Cardiac fibroblast (primary cell): Measurements from ENCODE around the gene TMPRSS12.
A peak's percentile ranks its signal among the peaks of the same experiment; 100 is the strongest.
"Not testable (repeated sequence)": the region's sequence is repeated elsewhere in the genome, so short reads cannot be mapped to it uniquely, and the experiment has no call there.

ENCODE experiments used
- DNase-seq, 2 donors: peaks; one replicate each; pipeline versions ENCODE4 v3.0.0 to v3.0.0-alpha.2; 2010; ENCODE audit warnings: low read depth in 2 of 2
- H3K4me3 ChIP-seq, 2 donors: replicated peaks in 1 of 2; 1 replicate in 1 of 2; 2 replicates in 1 of 2; pipeline ENCODE4 v1.5.1; 2011; ENCODE audit warnings: low read depth in 2 of 2, low read length in 2 of 2, mild to moderate bottlenecking in 2 of 2, moderate library complexity in 1 of 2
- CTCF ChIP-seq: IDR thresholded peaks from one replicate; pipeline ENCODE4 v1.5.1; 2011; ENCODE audit warnings: low read depth, mild to moderate bottlenecking, low read length, inconsistent platforms

Gene TMPRSS12

DNA sequence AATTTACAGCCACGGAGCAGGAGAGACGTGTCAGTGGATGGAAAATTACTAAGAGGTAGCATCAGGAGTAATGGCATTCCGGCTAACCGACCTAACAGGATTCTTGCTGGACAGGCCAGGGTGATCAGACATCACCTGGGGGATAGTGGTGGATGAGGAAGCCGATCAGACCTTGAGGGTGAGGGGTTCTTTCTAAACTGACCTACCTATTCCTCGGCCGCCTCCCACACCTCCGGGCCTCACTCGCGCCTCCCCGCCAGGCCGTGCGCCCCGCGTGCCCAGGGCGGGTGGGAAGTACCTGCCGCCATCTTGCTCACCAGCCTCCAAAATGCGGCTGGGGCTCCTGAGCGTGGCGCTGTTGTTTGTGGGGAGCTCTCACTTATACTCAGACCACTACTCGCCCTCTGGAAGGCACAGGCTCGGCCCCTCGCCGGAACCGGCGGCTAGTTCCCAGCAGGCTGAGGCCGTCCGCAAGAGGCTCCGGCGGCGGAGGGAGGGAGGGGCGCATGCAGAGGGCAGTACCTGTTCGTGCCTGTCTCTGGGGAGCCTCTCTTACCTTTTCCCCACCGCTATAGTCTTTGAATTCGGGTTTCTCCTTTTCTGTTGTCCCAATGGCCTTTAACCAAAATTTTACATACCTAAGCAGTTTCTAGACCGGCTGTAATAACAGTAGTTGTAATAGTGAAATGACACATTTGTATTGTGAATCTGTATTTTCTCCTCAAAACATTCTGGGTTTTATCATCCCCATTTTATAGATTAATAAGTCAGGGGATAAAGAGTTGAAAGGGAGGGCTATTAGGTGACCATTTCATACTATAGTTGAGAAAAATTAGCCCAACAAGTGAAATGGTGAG, at the start of gene TMPRSS12:
Gene TMPRSS12, plus strand, starts transcription at position 290 of the 857 bp plus-strand sequence. Its CDS starts 39 bp downstream, at position 329.
- peak within 1 kb of the TSS; percentile 8 to 18 for H3K4me3 ChIP-seq
- peak in 1 of 2 donors; percentile 29 for DNase-seq
- TF ChIP-seq CTCF: no peak

DNA sequence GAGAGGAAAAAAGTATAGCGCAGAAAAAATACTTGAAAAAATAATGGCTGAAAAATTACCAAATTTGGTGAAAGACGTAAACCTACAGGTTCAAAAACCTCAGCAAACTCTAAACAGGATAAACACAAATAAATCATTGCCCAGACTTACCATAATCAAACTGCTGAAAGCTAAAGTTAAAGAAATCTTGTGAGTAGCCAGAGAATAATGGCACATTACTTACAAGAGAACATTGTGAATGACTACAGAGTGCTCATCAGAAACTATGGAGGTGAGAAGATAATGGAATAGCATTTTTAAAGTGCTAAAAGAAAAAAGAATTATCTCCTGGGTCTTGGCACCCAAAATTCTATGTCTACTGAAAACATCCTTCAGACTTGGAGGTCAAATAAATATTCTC, 42.8 kb upstream of the TMPRSS12 start:
- peak; percentile 11 to 17 for DNase-seq
- H3K4me3 ChIP-seq: no peak overlapping the region
- no peak for TF ChIP-seq CTCF

GRCh38 chr12:50803230-50803875, 39.4 kb upstream of the TMPRSS12 start:
- peak in 1 of 2 donors; percentile 22 for DNase-seq
- no peak overlapping the region for H3K4me3 ChIP-seq
- no peak for TF ChIP-seq CTCF

DNA sequence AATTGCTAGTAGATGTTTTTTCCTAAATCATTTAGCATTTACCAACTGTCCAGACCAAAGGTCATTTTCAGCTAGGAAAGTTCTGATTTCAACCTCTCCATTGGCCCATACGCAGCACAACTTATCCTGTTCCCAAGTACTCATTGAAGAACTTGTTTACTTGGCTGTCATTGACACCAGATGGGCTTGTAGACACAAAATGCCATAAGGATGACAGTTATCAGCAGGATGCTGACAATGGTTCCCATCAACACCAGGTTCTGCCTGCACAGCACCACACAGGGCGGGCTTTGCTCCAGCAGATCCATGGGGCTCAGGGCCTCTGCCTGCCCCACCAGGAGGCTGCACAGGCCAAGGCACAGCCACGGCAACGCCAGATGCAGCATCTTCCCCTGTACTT, 36.5 kb upstream of the TMPRSS12 start:
- DNase-seq: no peak
- no peak overlapping the region for H3K4me3 ChIP-seq
- TF ChIP-seq CTCF: no peak

- not testable (repeated sequence) for H3K4me3 ChIP-seq, DNase-seq
Observed at GRCh38 chr12:50809131-50809530, 33.6 kb upstream of the TMPRSS12 start.

GRCh38 chr12:50814921-50815320, 27.8 kb upstream of the TMPRSS12 start:
- H3K4me3 ChIP-seq, DNase-seq: not testable (repeated sequence)

- no peak for TF ChIP-seq CTCF
- DNase-seq: no peak
- no peak overlapping the region for H3K4me3 ChIP-seq
Observed at GRCh38 chr12:50820177-50820576, 22.5 kb upstream of the TMPRSS12 start.
